Vagina (tissue), 2 donors: ENCODE data around the gene RPL14. TPM values are rescaled to one million over a fixed set of nuclear protein-coding genes. Genes with fewer than 3 reads are reported as not detected.

Experiments used
- DNase-seq, 2 donors: peaks; one replicate each; pipeline ENCODE4 v3.0.0-alpha.2; 2017; ENCODE audit errors: extremely low spot score in 2 of 2
- H3K27ac ChIP-seq: fragments of 200-600 bp; sonication (generic); one replicate; pipeline ENCODE4 v1.5.1; 2019
- H3K27me3 ChIP-seq: fragments of 200-600 bp; sonication (generic); one replicate; pipeline ENCODE4 v1.5.1; 2019
- H3K36me3 ChIP-seq, 2 donors: fragments of 200-600 bp; sonication (generic); one replicate each; pipeline ENCODE4 v1.5.1; 2017 to 2019
- H3K4me1 ChIP-seq: fragments of 200-600 bp; sonication (generic); one replicate; pipeline ENCODE4 v1.5.1; 2019
- H3K4me3 ChIP-seq, 2 donors: fragments of 200-600 bp; sonication (generic); 1 replicate in 1 of 2; 2 replicates in 1 of 2; pipeline ENCODE4 v1.5.1; 2016 to 2019
- H3K9me3 ChIP-seq: fragments of 200-600 bp; sonication (generic); one replicate; pipeline ENCODE4 v1.5.1; 2019
- CTCF ChIP-seq, 3 experiments: fragments of 450-650 bp in 2 of 3; fragments of 200-600 bp in 1 of 3; sonication (generic) in 1 of 3; IDR thresholded peaks; one replicate each; pipeline ENCODE4 v1.5.1; 2017 to 2019; ENCODE audit warnings: antibody characterized with exemption in 3 of 3, mild to moderate bottlenecking in 2 of 3, moderate library complexity in 2 of 3
- POLR2A ChIP-seq, 2 donors: fragments of 450-650 bp; IDR thresholded peaks; one replicate each; pipeline ENCODE4 v1.6.1; 2017; ENCODE audit warnings: antibody characterized with exemption in 2 of 2, mild to moderate bottlenecking in 2 of 2, moderate library complexity in 2 of 2
- POLR2AphosphoS5 ChIP-seq, 2 donors: sonication (generic); formaldehyde crosslinking; IDR thresholded peaks; one replicate each; pipeline ENCODE4 v1.9.0; 2017; ENCODE audit warnings: antibody characterized with exemption in 2 of 2, mild to moderate bottlenecking in 2 of 2, low read depth in 1 of 2; ENCODE audit not compliant: insufficient read depth in 1 of 2
- intact Hi-C: fragments of 100-400 bp; cut with DNase I; formaldehyde crosslinking; loops from one replicate; pipeline ENCODE4 v1.15.1; 2023
- total RNA-seq: library from RNA; depleted of rRNA; stranded (reverse); fragments of >200 nt; gene quantifications from one replicate; pipeline ENCODE4 v1.2.3, GENCODE V29; 2016

The RPL14 gene
- total RNA-seq, 1 donor from 2014 or later, result 500 TPM

GRCh38 chr3:40422861-40423260 lies 34.3 kb upstream of the RPL14 start:
- Histone ChIP-seq H3K4me3 (no peak overlapping the region), H3K4me1 (no peaks in the 10 kb centered on the region), H3K27me3 (no peaks in the 10 kb centered on the region), H3K36me3 (peaks cover 0 to 7% of the 10 kb centered on the region in 2 donors), H3K9me3 (no peaks in the 10 kb centered on the region), H3K27ac (no peak overlapping the region)
- TF ChIP-seq POLR2AphosphoS5 (IDR thresholded peaks at IDR 0.05; ENCODE audit: insufficient read depth in 1 of 2, low read depth in 1 of 2), result no peak
- TF ChIP-seq CTCF (IDR thresholded peaks at IDR 0.05), result no peak
- no peak for TF ChIP-seq POLR2A (IDR thresholded peaks at IDR 0.05)
- DNase-seq, result no peak
- intact Hi-C loops, result no loop called here

- no peaks in the 10 kb centered on the region for H3K4me1 ChIP-seq
- no peak overlapping the region for H3K4me3 ChIP-seq
- no peak for DNase-seq
- H3K36me3 ChIP-seq, result peaks cover 0 to 7% of the 10 kb centered on the region in 2 donors
- no peak overlapping the region for H3K27ac ChIP-seq
- TF ChIP-seq POLR2AphosphoS5 (IDR thresholded peaks at IDR 0.05; ENCODE audit: insufficient read depth in 1 of 2, low read depth in 1 of 2), result no peak
- no peak for TF ChIP-seq CTCF (IDR thresholded peaks at IDR 0.05)
- TF ChIP-seq POLR2A (IDR thresholded peaks at IDR 0.05), result no peak
- H3K27me3 ChIP-seq, result no peaks in the 10 kb centered on the region
- no peaks in the 10 kb centered on the region for H3K9me3 ChIP-seq
- intact Hi-C loops, result no loop called here
These were observed 30.0 kb upstream of the RPL14 start for GRCh38 chr3:40427045-40427669.

GRCh38 chr3:40432793-40433192 lies 24.3 kb upstream of the RPL14 start:
- H3K36me3 ChIP-seq, result no peaks in the 10 kb centered on the region
- H3K4me1 ChIP-seq, result no peaks in the 10 kb centered on the region
- no peak overlapping the region for H3K27ac ChIP-seq
- no peaks in the 10 kb centered on the region for H3K27me3 ChIP-seq
- TF ChIP-seq POLR2A (IDR thresholded peaks at IDR 0.05) (no peak), POLR2AphosphoS5 (IDR thresholded peaks at IDR 0.05; ENCODE audit: insufficient read depth in 1 of 2, low read depth in 1 of 2) (no peak), CTCF (IDR thresholded peaks at IDR 0.05) (no peak)
- no peak for DNase-seq
- intact Hi-C loops, result no loop called here
- no peaks in the 10 kb centered on the region for H3K9me3 ChIP-seq
- H3K4me3 ChIP-seq, result no peak overlapping the region

- no peak for DNase-seq
- Histone ChIP-seq H3K36me3 (no peaks in the 10 kb centered on the region), H3K4me3 (no peak overlapping the region), H3K27me3 (no peaks in the 10 kb centered on the region), H3K4me1 (no peaks in the 10 kb centered on the region), H3K27ac (no peak overlapping the region), H3K9me3 (no peaks in the 10 kb centered on the region)
- TF ChIP-seq POLR2AphosphoS5 (IDR thresholded peaks at IDR 0.05; ENCODE audit: insufficient read depth in 1 of 2, low read depth in 1 of 2), result no peak
- TF ChIP-seq POLR2A (IDR thresholded peaks at IDR 0.05), result no peak
- no peak for TF ChIP-seq CTCF (IDR thresholded peaks at IDR 0.05)
- intact Hi-C loops, result no loop called here
These were observed 19.2 kb upstream of the RPL14 start for GRCh38 chr3:40437889-40438288.

GRCh38 chr3:40445062-40445461 lies 12.1 kb upstream of the RPL14 start:
- Histone ChIP-seq H3K27ac (no peak overlapping the region), H3K27me3 (no peaks in the 10 kb centered on the region), H3K36me3 (peaks cover 0 to 8% of the 10 kb centered on the region in 2 donors), H3K4me3 (no peak overlapping the region), H3K4me1 (no peaks in the 10 kb centered on the region), H3K9me3 (no peaks in the 10 kb centered on the region)
- intact Hi-C loops, result no loop called here
- TF ChIP-seq CTCF (IDR thresholded peaks at IDR 0.05), result no peak
- no peak for TF ChIP-seq POLR2AphosphoS5 (IDR thresholded peaks at IDR 0.05; ENCODE audit: insufficient read depth in 1 of 2, low read depth in 1 of 2)
- no peak for TF ChIP-seq POLR2A (IDR thresholded peaks at IDR 0.05)
- no peak for DNase-seq
